Choroid plexus epithelial cell (primary cell): ENCODE data around the gene TNNC1.

ENCODE experiments used
- DNase-seq: peaks from one replicate; pipeline ENCODE4 v3.0.0-alpha.2; 2010; ENCODE audit warnings: low read depth
- H3K4me3 ChIP-seq: 2 replicates; pipeline ENCODE4 v1.5.1; 2011; ENCODE audit warnings: low read depth, mild to moderate bottlenecking, control low read depth, low read length, moderate library complexity
- TF ChIP-seq, protein P1 (sequence below): conservative IDR thresholded peaks from 2 replicates; pipeline ENCODE4 v1.5.1; 2011; ENCODE audit warnings: low read depth, mild to moderate bottlenecking, control low read depth, inconsistent platforms, low read length, moderate library complexity

The TNNC1 gene

DNA sequence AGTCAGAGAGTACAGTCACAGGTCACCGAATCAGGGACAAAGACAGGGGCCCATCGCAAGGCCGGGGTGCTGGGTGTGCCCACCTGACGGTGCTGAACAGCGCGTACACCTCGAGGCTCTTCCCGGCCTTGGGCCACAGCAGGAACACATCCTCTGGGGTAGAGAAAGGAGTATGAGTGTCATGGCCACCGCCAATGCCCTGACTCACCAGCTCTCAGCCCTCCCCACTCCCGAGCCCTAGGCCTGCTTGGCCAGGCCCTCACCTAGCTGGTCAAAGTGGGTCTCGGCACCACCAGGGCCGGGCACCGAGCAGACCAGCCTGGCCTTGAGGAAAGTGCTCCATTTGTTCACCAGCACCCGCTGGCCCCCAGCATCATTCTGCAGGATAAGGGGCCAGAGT lies 13.2 kb downstream of the TNNC1 start:
- DNase-seq = no peak
- H3K4me3 ChIP-seq = no peak overlapping the region
- TF ChIP-seq, protein P1, sequence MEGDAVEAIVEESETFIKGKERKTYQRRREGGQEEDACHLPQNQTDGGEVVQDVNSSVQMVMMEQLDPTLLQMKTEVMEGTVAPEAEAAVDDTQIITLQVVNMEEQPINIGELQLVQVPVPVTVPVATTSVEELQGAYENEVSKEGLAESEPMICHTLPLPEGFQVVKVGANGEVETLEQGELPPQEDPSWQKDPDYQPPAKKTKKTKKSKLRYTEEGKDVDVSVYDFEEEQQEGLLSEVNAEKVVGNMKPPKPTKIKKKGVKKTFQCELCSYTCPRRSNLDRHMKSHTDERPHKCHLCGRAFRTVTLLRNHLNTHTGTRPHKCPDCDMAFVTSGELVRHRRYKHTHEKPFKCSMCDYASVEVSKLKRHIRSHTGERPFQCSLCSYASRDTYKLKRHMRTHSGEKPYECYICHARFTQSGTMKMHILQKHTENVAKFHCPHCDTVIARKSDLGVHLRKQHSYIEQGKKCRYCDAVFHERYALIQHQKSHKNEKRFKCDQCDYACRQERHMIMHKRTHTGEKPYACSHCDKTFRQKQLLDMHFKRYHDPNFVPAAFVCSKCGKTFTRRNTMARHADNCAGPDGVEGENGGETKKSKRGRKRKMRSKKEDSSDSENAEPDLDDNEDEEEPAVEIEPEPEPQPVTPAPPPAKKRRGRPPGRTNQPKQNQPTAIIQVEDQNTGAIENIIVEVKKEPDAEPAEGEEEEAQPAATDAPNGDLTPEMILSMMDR = no peak

DNA sequence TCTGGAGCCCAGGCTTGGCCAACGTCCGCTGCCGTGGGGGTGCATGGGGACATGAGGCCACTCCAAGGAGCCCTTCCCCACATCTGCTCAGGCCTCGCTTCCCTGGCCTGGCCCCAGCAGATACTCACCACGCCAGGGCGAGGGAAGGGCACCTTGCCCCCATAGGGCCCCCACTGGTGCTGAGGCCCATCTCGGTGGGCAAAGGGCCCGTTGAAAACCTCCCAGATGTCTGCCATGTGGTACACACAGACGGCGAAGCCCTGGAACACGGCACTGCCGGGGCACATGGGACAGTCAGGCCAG lies 13.6 kb downstream of the TNNC1 start:
- H3K4me3 ChIP-seq = no peak overlapping the region
- DNase-seq = no peak

DNA sequence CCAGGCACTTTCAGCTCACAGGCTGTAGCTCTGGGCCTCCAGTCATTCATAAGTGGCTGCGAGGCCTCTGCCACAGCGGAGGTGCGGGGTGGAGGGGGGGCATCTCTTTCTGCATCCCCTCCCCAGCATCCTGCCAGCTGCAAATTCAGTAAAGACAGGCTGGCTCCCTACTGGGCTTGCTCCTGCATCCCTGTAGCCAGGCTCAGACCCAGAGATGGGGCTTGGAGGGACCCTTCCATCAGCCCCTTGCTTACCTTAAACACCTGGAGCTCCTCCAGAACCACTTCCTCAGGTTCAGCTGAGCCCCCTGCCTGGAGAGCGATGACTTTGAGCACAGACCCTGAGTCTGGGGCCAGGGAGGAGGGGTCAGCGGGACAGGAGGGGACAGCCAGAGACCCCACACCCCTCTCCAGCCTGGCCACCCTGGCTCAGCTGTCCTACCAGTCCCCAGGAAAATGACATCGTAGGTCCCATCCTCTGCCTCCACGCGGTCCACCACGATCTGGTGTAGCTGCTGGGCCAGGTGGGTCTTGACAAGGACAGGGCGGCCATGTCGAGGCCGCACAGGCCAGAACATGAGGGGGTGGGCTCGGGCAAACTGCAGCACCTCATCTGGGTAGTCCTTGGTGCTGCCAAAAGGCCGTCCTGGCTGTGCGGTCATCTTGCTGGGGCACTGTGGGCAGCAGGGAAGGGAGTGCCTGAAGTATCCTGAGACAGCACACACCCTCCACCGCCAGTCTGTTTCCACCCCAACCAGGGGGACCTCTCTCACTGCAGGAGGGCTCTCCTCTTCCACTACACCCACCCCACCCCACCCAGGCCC lies 14.2 kb downstream of the TNNC1 start:
- TF ChIP-seq, protein P1 = no peak
- no peak for DNase-seq
- no peak overlapping the region for H3K4me3 ChIP-seq

More for the DNA sequence above, 13.6 kb downstream of the TNNC1 start:
- TF ChIP-seq, protein P1 = no peak

DNA sequence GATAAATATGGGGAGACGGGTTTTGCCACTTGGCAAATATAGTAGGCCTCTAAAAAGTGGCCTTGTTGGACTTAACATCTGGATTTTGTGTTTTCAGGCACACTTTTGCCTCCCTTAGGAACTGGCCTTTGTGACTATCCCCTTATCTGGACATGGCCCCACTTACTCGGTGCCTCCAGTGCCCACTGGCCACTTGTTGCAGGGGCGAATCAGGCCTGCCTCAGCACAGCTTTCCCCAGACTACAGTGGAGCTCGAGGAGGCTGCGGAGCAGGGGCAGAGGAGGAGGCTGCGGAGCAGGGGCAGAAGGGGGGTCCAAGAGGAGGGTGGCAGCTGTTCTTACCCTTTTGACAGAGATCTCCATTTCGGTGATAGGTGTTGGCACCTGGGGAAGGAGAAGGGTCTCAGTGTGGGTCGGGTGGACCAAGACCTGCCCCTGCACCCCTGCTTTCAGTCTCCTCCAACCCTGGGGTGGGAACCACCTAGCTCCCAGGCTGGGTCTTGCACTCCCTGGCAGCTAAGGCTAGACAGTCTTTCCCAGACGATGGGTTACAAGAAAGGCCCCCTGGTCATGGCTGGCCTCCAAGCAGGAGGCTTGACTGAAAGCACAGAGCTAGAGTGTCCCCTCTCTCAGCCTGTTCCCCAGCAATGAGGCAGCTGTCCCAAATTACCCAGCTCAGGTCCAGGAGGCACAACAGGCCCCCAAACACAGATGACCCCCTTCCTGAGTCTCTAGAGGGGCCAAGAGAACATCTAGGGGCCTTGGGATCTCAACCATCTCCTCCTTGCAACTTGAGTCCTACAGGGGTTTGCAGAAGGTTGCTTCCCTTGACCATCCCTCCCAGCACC lies 15.0 kb downstream of the TNNC1 start:
- TF ChIP-seq, protein P1 = no peak
- H3K4me3 ChIP-seq = no peak overlapping the region

DNA sequence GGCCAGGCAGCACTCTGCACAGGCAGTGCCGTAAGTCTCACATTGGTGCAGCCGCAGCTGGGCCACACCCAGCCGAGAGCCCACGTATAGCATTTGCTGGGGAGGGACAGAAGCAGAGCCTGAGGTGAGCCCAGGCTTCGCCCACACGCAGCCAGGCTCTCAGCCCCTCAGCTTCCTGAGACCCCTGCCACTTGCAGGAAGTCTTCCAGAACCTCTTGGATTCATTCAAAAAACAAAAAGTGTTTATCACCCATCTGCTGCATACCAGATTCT lies 15.8 kb downstream of the TNNC1 start:
- no peak overlapping the region for H3K4me3 ChIP-seq
- TF ChIP-seq, protein P1 = no peak
- DNase-seq = no peak

More for the DNA sequence above, 15.0 kb downstream of the TNNC1 start:
- DNase-seq = no peak

DNA sequence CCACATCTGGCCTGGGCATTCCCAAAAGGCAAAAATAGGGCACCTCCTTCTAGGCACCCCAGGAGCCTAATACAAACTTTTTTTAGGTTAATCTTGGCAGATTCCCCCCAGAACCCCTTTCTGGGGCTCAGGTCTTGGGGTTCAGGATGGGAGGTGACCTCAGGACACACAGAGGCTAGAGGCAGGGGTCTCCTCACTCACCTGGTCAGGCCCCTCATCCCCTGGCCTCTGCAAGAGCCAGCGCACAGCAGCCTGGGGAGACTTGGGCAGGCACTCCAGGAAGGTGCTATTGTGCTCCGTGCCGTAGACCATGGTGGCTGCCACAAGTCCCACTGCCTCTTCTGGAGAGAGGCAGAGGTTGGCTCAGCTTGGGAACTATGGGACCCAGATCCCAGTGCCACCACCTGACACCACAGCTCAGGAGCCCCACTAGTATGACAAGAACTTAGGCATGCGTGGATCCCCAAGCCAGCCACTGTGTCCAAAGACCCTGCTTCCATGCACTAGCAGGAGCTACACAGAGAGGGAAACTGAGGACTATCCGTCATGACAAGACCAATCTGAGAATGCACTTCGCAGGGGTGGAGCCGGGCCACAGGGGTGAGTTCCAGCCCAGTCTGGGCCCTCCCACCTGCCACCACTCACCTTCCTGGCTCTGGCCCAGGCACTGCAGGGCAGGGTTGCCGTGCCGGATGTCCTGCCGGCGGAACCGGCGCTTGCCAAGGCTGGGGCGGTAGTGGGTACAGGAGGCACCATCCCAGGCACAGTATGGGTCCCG lies 16.3 kb downstream of the TNNC1 start:
- no peak overlapping the region for H3K4me3 ChIP-seq
- no peak for DNase-seq

More for the DNA sequence above, 16.3 kb downstream of the TNNC1 start:
- TF ChIP-seq, protein P1 = no peak
